PC-9 (cell line): ENCODE data around the gene SPP1. TPM values are rescaled to one million over a fixed set of nuclear protein-coding genes. Genes with fewer than 3 reads are reported as not detected.

Source experiments
- BruUV-seq: library from RNA; stranded (reverse); fragments of 400-500 nt; replicated peaks from 2 replicates; lab custom pipeline; 2021; lab: Mats Ljungman, UMichigan
- CTCF ChIA-PET: fragments of 300-600 bp; sonication (Branson Sonifier 250); formaldehyde crosslinking; loops from one replicate; lab custom pipeline; 2022; ENCODE audit warnings: antibody characterized with exemption; lab: Charles Lee
- POLR2A ChIA-PET: fragments of 300-600 bp; sonication (Branson Sonifier 250); formaldehyde crosslinking; loops from one replicate; lab custom pipeline; 2022; ENCODE audit warnings: antibody characterized with exemption; ENCODE audit not compliant: unreplicated experiment; lab: Charles Lee
- DNase-seq, 2 experiments: peaks; one replicate each; pipeline versions ENCODE4 v3.0.0 to v3.0.0-alpha.2; 2015 to 2022; ENCODE audit warnings: mixed read lengths in 1 of 2
- H2AFZ ChIP-seq: fragments of 200-600 bp; sonication (generic); 2 replicates; pipeline ENCODE4 v1.8.1; 2017; ENCODE audit warnings: antibody characterized with exemption
- H3F3A ChIP-seq: fragments of 200-600 bp; sonication (generic); 2 replicates; pipeline ENCODE4 v1.8.1; 2017; ENCODE audit warnings: antibody characterized with exemption, mild to moderate bottlenecking, low read depth; ENCODE audit not compliant: insufficient read depth
- H3K27ac ChIP-seq: fragments of 200-600 bp; sonication (generic); 2 replicates; pipeline ENCODE4 v1.6.1; 2016; ENCODE audit warnings: mixed run types
- H3K27me3 ChIP-seq: fragments of 200-600 bp; sonication (generic); 2 replicates; pipeline ENCODE4 v1.6.1; 2016; ENCODE audit warnings: low read depth, mixed run types; ENCODE audit not compliant: insufficient read depth
- H3K36me3 ChIP-seq: fragments of 200-600 bp; sonication (generic); 2 replicates; pipeline ENCODE4 v1.6.1; 2016; ENCODE audit warnings: low read depth, mixed run types
- H3K4me1 ChIP-seq: fragments of 200-600 bp; sonication (generic); replicated peaks from 2 replicates; pipeline ENCODE4 v1.6.1; 2016; ENCODE audit warnings: mixed run types; ENCODE audit not compliant: insufficient read depth
- H3K4me2 ChIP-seq: fragments of 200-600 bp; sonication (generic); 2 replicates; pipeline ENCODE4 v1.6.1; 2017; ENCODE audit warnings: mixed run types
- H3K4me3 ChIP-seq: fragments of 200-600 bp; sonication (generic); 2 replicates; pipeline ENCODE4 v1.6.1; 2016; ENCODE audit warnings: mixed run types
- H3K79me2 ChIP-seq: fragments of 200-600 bp; sonication (generic); 2 replicates; pipeline ENCODE4 v1.6.1; 2017; ENCODE audit warnings: low read depth, mixed run types
- H3K9me2 ChIP-seq: fragments of 200-600 bp; sonication (generic); 2 replicates; pipeline ENCODE4 v1.8.1; 2017; ENCODE audit warnings: mild to moderate bottlenecking; ENCODE audit not compliant: insufficient read depth
- H3K9me3 ChIP-seq: fragments of 200-600 bp; sonication (generic); 2 replicates; pipeline ENCODE4 v1.8.1; 2016; ENCODE audit warnings: low read depth; ENCODE audit not compliant: insufficient read depth
- H4K20me1 ChIP-seq: fragments of 200-600 bp; sonication (generic); 2 replicates; pipeline ENCODE4 v1.8.1; 2017; ENCODE audit not compliant: insufficient read depth
- CTCF ChIP-seq: fragments of 200-600 bp; sonication (generic); conservative IDR thresholded peaks from 2 replicates; pipeline ENCODE4 v1.6.1; 2017; ENCODE audit warnings: mixed run types, antibody characterized with exemption, mild to moderate bottlenecking, moderate library complexity
- EZH2 ChIP-seq: fragments of 200-600 bp; sonication (generic); IDR thresholded peaks from 2 replicates; pipeline ENCODE4 v1.8.0; 2017; ENCODE audit warnings: antibody characterized with exemption, low read depth
- intact Hi-C: fragments of 100-400 bp; cut with micrococcal nuclease; formaldehyde crosslinking; loops from one replicate; pipeline ENCODE4 v1.10.0; 2022; ENCODE audit not compliant: unreplicated experiment
- total RNA-seq: library from RNA; stranded (reverse); gene quantifications from 2 replicates; pipeline ENCODE4 v1.2.3, GENCODE V29; 2021

The SPP1 gene
- total RNA-seq, 1 experiment from 2014 or later: 212 TPM

GRCh38 chr4:87946766-87947165, 28.7 kb upstream of the SPP1 start:
- no peak for TF ChIP-seq EZH2
- TF ChIP-seq CTCF: no peak
- CTCF ChIA-PET: no interaction called here
- POLR2A ChIA-PET: no interaction called here
- DNase-seq: no peak
- Histone ChIP-seq H4K20me1 (no peaks in the 10 kb centered on the region), H3K9me3 (no peaks in the 10 kb centered on the region), H3K4me1 (peaks cover 11% of the 10 kb centered on the region), H3K9me2 (no peaks in the 10 kb centered on the region; the same call in 1 of the 2 replicates), H3K79me2 (no peaks in the 10 kb centered on the region), H3K27me3 (no peaks in the 10 kb centered on the region), H3K27ac (no peak overlapping the region), H3K4me2 (no peak overlapping the region), H3F3A (no peaks in the 10 kb centered on the region), H3K36me3 (no peaks in the 10 kb centered on the region), H2AFZ (no peak overlapping the region), H3K4me3 (no peak overlapping the region)
- intact Hi-C loops: no loop called here
- no TSS peak for BruUV-seq

DNA sequence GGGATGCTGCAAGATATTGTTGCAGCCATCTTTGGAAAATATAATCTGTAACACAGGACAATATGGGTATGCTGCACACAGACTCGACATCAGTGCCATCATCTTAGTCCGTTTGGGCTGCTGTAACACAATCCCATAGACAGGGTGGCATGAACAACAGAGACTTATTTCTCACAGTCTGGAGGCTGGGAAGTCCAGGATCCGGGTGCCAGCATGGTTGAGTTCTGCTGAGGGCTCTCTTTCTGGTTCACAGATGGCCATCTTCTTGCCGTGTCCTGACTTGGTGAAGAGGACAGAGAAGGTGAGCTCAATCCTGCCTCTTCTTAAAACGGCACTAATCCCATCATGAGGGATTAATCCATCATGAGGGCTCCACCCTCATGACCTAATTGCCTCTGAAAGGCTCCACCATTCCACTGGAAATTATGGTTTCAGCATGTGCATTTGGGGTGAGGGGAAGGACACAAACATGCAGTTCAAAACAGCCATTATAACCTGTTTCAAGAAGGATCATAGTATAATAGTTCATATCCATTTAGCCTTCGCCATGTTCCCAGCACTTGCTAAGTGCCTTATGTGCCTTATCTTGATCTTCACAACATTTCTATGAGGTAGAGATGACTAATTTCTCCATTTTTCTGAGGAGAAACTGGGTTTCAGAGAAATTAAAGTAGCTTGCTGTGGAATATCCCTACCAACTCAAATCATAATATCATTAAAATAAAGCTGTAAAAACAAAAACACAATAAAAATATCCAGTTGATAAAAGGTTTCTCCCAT, 27.9 kb upstream of the SPP1 start:
- no peak overlapping the region for H3K27ac ChIP-seq
- no peaks in the 10 kb centered on the region for H3F3A ChIP-seq
- no peak for DNase-seq
- CTCF ChIA-PET: no interaction called here
- no peaks in the 10 kb centered on the region for H4K20me1 ChIP-seq
- POLR2A ChIA-PET: no interaction called here
- no TSS peak for BruUV-seq
- no peaks in the 10 kb centered on the region for H3K9me3 ChIP-seq
- no peak overlapping the region for H2AFZ ChIP-seq
- no peaks in the 10 kb centered on the region; the same call in 1 of the 2 replicates for H3K9me2 ChIP-seq
- no peaks in the 10 kb centered on the region for H3K79me2 ChIP-seq
- H3K36me3 ChIP-seq: no peaks in the 10 kb centered on the region
- H3K27me3 ChIP-seq: no peaks in the 10 kb centered on the region
- H3K4me3 ChIP-seq: no peak overlapping the region
- intact Hi-C loops: no loop called here
- H3K4me2 ChIP-seq: no peak overlapping the region
- peaks cover 11% of the 10 kb centered on the region for H3K4me1 ChIP-seq
- TF ChIP-seq EZH2 (no peak), CTCF (no peak)

DNA sequence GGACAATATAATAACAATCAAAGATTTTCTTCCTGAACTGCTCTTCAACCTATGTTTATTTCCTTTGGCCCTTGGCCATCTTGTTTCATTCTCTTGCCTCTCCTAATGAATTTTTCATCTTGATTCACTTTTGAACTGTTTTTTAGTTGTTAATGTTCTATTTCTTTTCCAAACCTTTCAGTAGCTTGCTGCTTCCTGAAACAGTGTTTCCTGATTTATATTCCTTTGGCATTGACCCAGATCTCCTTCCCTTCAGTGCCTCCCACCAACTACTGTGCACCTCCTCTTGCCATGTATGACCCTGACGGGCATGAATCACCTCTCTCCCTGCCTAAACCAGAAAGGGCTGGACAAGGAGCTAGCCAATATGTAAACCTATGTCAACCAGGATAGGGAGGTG, 25.6 kb upstream of the SPP1 start:
- no peaks in the 10 kb centered on the region for H3F3A ChIP-seq
- no peak overlapping the region for H2AFZ ChIP-seq
- TF ChIP-seq EZH2 (no peak), CTCF (no peak)
- no peak overlapping the region for H3K4me2 ChIP-seq
- intact Hi-C loops: no loop called here
- H4K20me1 ChIP-seq: no peaks in the 10 kb centered on the region
- no TSS peak for BruUV-seq
- POLR2A ChIA-PET: interaction anchor here (0.6 to 0.7 kb wide), 3 partner anchors 9 to 1796 kb away, joined by 3 to 7 read pairs (median 4); no protein-coding TSS in a partner anchor
- CTCF ChIA-PET: no interaction called here
- H3K27me3 ChIP-seq: no peaks in the 10 kb centered on the region
- no peaks in the 10 kb centered on the region for H3K36me3 ChIP-seq
- peak; percentile 22 to 37 for DNase-seq
- no peaks in the 10 kb centered on the region for H3K79me2 ChIP-seq
- peaks cover 11% of the 10 kb centered on the region for H3K4me1 ChIP-seq
- H3K9me3 ChIP-seq: no peaks in the 10 kb centered on the region
- no peak overlapping the region for H3K4me3 ChIP-seq
- no peak overlapping the region for H3K27ac ChIP-seq
- no peaks in the 10 kb centered on the region; the same call in 1 of the 2 replicates for H3K9me2 ChIP-seq
